ENCODE results near the gene INTS14.

- TF ChIP-seq CTCF (IDR thresholded peaks at IDR 0.05) (peak in 1 of 6 experiments; percentile 8), POLR2A (IDR thresholded peaks at IDR 0.05) (no peak)
Observed at GRCh38 chr15:65595960-65596359, 15.0 kb downstream of the INTS14 start.

Data from thyroid gland (tissue), 4 donors.